Dendritic cell treated with granulocyte-macrophage colony-stimulating factor and Interleukin-4, amounts not matched to agents 40 ng/mL and 50 ng/mL, for 4 days (primary cell): Measurements from ENCODE around the gene EPHA6.
A peak's percentile ranks its signal among the peaks of the same experiment; 100 is the strongest.

Experiments
- H3K27ac Mint-ChIP-seq: one replicate; pipeline ENCODE4 v1.8.0; 2022; ENCODE audit warnings: mild to moderate bottlenecking, mixed read lengths
- H3K27me3 Mint-ChIP-seq: one replicate; pipeline ENCODE4 v1.8.0; 2022; ENCODE audit warnings: mild to moderate bottlenecking, mixed read lengths
- H3K36me3 Mint-ChIP-seq: one replicate; pipeline ENCODE4 v1.8.0; 2022; ENCODE audit warnings: low read depth, mixed read lengths
- H3K4me1 Mint-ChIP-seq: one replicate; pipeline ENCODE4 v1.8.0; 2022; ENCODE audit warnings: low read depth, mixed read lengths
- H3K4me3 Mint-ChIP-seq: one replicate; pipeline ENCODE4 v1.8.0; 2022; ENCODE audit warnings: mild to moderate bottlenecking, moderate library complexity, mixed read lengths
- H3K9me3 Mint-ChIP-seq: one replicate; pipeline ENCODE4 v1.8.0; 2022; ENCODE audit warnings: mixed read lengths
- intact Hi-C: fragments of 100-400 bp; cut with micrococcal nuclease; formaldehyde crosslinking; loops from one replicate; pipeline ENCODE4 v1.15.0; 2022

Gene EPHA6

DNA sequence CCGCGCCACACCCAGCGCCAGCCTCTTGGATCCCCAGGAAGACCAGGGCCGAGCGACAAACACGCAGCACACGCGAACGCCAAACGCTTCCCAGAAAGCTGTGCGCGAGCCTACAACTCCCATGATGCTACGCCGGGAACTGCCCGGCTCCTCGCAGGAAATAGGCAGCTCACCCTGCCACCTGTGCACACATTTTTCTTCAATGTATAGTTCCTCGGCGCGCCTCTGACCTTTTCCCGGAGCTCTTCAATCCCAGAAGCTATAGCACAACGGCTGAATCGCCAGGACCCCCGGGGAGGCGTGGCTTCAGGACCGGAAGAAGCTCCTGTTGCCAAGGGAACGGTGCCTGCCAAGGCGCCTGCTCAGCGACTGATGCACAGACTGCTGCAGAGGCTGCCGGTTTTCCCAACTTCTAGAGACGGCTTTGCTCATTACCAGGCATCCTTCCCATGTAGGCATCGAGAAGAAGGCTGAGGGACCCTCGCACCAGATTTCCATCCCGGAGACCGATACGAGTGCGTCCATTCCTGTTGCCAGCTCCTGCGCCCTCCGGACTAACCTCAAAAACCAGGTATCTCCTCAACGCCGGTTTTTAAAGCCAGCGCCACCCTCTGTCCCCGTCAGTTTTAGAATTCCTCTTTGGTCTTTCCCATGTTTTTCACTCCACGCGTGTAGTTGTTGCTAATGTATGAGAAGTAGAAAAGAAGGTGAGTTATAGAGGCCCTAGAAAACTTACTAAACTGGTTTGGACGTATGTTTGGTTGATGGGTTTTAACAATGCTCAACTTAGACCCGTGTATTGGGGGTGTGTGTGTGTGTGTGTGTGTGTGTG lies 950.2 kb downstream of the EPHA6 start, which contains the start of gene ARL6:
Gene ARL6 (plus strand): TSS at position 352 of the 832 bp plus-strand sequence. CDS start 3,350 bp downstream, outside the sequence.
- peaks cover 6% of the 10 kb centered on the region for H3K27me3 Mint-ChIP-seq
- H3K9me3 Mint-ChIP-seq: no peaks in the 10 kb centered on the region
- H3K27ac Mint-ChIP-seq: peak within 1 kb of the TSS; percentile 88
- intact Hi-C loops: loop anchor here (2.0 to 5.0 kb wide), 2 partner anchors 758 to 1138 kb away; partner anchors contain the start of genes CLDND1 and DCBLD2
- peak within 1 kb of the TSS; percentile 98 for H3K4me3 Mint-ChIP-seq
- peaks cover 21% of the 10 kb centered on the region for H3K4me1 Mint-ChIP-seq
- peaks cover 9% of the 10 kb centered on the region for H3K36me3 Mint-ChIP-seq

DNA sequence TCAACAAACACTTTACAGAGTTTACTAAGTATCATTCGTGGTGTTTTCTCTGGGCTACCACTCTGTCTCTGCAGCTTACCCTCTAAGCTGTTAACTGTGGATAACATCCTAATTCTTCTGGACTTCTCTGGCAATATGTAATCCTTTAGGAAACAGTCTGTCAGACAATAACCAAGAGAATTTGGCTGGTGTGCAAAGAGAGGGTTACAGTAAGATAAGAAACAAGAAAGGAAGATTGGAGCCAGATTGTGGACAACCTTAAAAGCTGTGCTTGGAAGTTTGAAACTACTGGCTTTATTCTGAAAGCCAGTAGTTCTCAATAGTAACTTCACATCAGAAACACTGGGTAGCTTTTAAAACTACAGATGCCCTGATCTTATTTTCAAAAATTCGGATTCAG lies 950.9 kb downstream of the EPHA6 start:
- Mint-ChIP-seq H3K36me3 (peaks cover 9% of the 10 kb centered on the region), H3K4me3 (no peak overlapping the region), H3K27ac (no peak overlapping the region), H3K9me3 (no peaks in the 10 kb centered on the region), H3K27me3 (peaks cover 6% of the 10 kb centered on the region), H3K4me1 (peaks cover 21% of the 10 kb centered on the region)
- intact Hi-C loops: loop anchor here (2.0 kb wide), 1 partner anchor 757 kb away; the partner anchor contains the start of gene CLDND1

DNA sequence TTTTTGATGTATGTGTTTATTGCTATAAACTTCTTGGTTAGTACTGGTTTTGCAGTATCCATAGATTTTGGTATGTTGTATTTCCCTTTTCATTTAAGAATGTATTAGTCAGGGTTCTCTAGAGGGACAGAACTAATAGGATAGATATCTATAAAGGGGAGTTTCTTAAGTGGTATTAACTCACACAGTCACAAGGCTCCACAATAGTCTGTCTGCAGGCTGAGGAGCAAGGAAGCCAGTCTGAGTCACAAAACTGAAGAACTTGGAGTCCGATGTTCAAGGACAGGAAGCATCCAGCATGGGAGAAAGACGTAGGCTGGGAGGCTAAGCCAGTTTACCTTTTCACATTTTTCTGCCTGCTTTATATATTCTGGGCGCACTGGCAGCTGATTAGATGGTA lies 958.5 kb downstream of the EPHA6 start:
- no peaks in the 10 kb centered on the region for H3K9me3 Mint-ChIP-seq
- no peak overlapping the region for H3K4me3 Mint-ChIP-seq
- H3K4me1 Mint-ChIP-seq: peaks cover 6% of the 10 kb centered on the region
- no peak overlapping the region for H3K27ac Mint-ChIP-seq
- intact Hi-C loops: no loop called here
- no peaks in the 10 kb centered on the region for H3K27me3 Mint-ChIP-seq
- no peaks in the 10 kb centered on the region for H3K36me3 Mint-ChIP-seq

GRCh38 chr3:97778152-97778551 lies 963.8 kb downstream of the EPHA6 start:
- no peaks in the 10 kb centered on the region for H3K36me3 Mint-ChIP-seq
- intact Hi-C loops: no loop called here
- no peak overlapping the region for H3K4me3 Mint-ChIP-seq
- no peaks in the 10 kb centered on the region for H3K27me3 Mint-ChIP-seq
- H3K9me3 Mint-ChIP-seq: no peaks in the 10 kb centered on the region
- no peak overlapping the region for H3K27ac Mint-ChIP-seq
- peaks cover 6% of the 10 kb centered on the region for H3K4me1 Mint-ChIP-seq

- H3K27me3 Mint-ChIP-seq: no peaks in the 10 kb centered on the region
- no peak overlapping the region for H3K27ac Mint-ChIP-seq
- no peaks in the 10 kb centered on the region for H3K4me1 Mint-ChIP-seq
- intact Hi-C loops: loop anchor here (1.0 kb wide), 1 partner anchor 230 kb away; no protein-coding TSS in a partner anchor
- H3K36me3 Mint-ChIP-seq: no peaks in the 10 kb centered on the region
- no peaks in the 10 kb centered on the region for H3K9me3 Mint-ChIP-seq
- H3K4me3 Mint-ChIP-seq: no peak overlapping the region
Measured at GRCh38 chr3:97793420-97794019, 979.1 kb downstream of the EPHA6 start.

DNA sequence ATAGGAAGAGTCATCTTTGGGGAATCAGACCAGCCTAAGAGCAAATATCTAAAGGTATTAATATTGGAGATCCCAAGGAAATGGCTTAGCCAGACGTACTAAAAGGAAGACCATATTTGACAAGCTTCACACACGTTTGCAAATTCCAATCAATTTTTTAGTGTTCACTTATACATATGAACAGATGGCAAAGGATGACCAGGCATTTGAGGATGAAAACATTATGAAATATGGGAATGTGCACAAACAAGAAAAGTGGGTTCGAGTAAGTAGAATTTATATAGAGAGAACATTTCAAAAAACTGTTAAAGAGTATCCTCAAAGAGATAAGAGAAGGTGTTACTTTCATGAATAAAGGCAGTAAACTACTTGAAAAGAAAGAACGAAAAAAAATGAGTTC lies 981.6 kb downstream of the EPHA6 start:
- no peaks in the 10 kb centered on the region for H3K4me1 Mint-ChIP-seq
- H3K36me3 Mint-ChIP-seq: no peaks in the 10 kb centered on the region
- no peak overlapping the region for H3K27ac Mint-ChIP-seq
- H3K4me3 Mint-ChIP-seq: no peak overlapping the region
- intact Hi-C loops: no loop called here
- no peaks in the 10 kb centered on the region for H3K9me3 Mint-ChIP-seq
- no peaks in the 10 kb centered on the region for H3K27me3 Mint-ChIP-seq
